SIG-M5 (cell line): Measurements from ENCODE around the gene SYT13.

ENCODE experiments used
- DNase-seq: peaks from one replicate; lab custom pipeline; 2025; lab: John Stamatoyannopoulos, UW

SYT13 gene

DNA sequence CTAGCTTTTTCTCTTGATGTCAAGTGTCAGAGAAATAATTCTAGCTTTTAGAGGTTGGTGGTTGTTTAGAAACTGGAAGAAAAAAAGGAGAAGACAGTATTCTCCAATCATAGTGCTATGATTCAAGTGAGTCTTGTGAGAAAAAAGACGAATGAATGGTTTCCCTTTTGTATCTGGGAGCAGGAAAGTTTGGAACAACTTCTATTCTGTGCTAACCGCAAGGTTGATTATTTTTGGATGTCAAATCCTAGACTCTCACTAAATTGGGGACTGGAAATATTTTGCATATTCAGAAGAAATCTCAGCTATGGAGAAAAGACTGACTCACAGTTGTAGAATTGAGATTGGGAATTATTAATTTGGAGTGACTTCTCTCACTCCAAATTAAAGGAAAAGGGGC lies 69.2 kb downstream of the SYT13 start:
- DNase-seq: no peak

GRCh38 chr11:45216031-45216430 lies 70.1 kb downstream of the SYT13 start:
- no peak for DNase-seq

- DNase-seq: no peak
These were observed 70.9 kb downstream of the SYT13 start for GRCh38 chr11:45215098-45215865.

- DNase-seq: no peak
These were observed 72.4 kb downstream of the SYT13 start for GRCh38 chr11:45213717-45214116.

DNA sequence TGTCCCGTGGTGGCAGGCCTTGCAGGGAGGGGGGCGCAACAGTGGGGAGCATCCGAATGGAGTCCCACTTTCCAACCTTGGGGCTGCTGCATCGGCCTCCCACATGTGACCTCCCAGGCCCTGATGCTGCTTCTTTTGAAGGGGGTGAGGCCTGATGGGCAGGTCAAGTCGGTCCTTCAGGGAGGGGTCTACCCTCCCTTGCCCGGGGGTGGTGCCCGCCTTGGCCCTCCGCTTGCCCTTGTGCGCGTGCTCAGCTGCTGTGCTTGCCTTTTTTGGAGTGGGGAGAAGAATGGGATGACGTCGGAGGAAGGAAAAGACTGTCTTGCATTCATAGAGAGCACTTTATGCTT lies 72.8 kb downstream of the SYT13 start:
- DNase-seq: no peak

DNA sequence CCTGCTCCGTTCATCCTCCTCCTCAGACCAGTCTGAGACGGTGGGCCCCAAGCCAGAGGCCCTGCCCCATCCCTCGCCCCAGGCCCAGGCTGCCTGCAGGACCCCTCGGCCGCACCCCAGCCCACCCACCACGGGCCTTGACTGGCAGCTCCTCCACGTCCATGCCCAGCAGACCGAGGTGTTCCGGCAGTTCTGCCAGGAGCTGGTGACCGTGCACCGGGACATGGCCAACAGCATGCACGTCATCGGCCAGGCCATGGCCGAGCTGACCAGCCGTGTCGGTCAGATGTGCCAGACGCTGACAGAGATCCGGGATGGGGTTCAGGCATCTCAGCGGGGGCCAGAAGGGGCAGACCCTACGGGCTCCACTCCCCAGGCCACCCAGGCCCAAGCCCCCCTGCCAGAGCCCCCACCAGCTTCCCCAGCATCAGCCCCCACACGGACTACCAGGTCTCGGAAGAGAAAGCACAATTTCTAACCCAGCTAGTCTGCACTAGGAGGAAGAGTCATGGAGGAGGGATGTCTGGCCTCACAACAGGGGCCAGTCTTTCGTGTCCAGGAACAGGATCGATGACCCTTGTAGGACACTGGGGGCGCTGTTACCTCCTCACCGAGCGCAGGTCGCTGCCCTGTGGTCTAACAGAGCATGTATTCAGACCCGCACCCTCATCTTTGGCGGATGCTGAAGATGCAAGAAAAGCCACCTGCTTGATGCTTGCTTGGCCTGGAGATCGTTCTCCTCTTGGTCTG lies 73.4 kb downstream of the SYT13 start:
- no peak for DNase-seq

GRCh38 chr11:45211732-45212131 lies 74.4 kb downstream of the SYT13 start:
- no peak for DNase-seq

DNA sequence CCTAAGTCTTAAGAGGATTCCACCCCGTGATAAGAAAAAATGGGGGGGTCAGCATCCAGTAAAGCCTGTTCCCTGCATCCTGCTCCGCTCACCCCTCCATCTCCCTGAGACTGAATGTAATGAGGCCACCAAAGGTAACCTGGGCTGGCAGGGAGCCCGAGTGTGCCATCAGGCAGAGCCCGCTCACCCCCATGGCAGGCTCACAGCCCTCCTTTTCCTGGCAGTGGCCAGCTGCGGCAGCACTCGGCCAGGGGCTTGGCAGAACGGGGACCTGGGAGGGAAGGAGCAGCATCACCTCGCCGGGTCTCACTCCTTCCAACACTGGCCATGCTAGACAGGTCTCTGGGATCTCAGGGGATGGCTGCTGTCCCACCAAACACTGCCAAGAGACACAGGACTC lies 75.3 kb downstream of the SYT13 start:
- no peak for DNase-seq

- DNase-seq: no peak
These were observed 76.0 kb downstream of the SYT13 start for GRCh38 chr11:45209891-45210699.

DNA sequence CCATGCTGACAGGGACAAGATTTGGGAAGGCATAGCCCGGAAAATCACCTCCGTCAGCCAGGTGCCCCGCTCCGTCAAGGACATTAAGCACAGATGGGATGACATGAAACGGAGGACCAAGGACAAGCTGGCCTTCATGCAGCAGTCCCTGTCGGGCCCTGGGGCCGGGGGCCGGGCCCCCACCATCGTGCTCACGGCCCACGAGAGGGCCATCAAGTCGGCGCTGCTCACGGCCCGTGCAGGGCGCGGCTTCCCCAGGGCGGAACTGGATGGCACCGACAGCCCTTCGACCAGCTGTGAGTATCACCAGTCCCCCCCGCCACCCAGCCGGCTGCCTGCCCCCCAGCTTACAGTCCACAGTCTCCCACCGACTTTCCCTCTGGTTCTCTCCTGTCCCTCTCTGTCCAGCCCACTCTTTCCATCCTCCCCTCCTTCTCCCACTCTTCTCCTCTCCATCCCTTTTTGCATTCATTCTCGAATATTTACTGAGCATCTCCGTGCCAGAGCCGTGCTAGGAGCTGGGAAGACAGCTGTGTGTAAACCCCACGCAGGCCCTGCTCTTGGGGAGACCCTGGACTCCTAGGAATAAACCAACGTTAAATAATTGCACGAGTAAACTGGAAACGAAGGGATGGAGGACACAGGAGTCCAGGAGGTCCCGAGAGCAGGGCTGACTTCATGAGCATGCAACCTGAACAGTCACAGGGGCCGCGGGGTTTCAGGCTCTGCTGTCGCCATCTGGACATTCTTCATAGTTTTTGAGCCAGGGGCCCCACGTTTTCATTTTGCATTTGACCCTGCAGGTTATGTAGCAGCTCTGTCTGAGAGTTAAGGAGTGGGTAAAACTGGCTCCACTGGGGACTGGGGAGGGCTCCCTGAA lies 76.9 kb downstream of the SYT13 start:
- DNase-seq: no peak

- DNase-seq: no peak
These were observed 78.0 kb downstream of the SYT13 start for GRCh38 chr11:45208135-45208534.

DNA sequence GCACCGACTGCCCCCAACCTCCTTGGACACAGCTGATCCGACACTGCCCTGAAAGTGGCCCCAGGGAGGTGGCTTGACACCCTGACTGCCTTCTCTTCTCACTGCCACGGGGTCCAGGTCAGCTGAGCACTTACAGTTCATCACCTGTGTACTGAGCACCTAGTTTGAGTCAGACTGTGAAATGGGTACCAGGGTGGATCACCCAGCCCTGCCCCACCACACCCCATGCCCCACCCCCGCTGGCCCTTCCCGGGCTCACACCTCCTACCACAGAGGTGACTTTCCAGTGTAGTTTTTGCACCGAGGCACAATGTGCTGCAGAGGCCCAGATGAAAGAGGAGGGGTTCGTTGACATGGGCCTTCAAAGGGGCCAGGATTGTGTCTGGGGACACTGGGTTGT lies 80.2 kb downstream of the SYT13 start:
- DNase-seq: no peak

GRCh38 chr11:45204761-45205160 lies 81.4 kb downstream of the SYT13 start:
- no peak for DNase-seq

DNA sequence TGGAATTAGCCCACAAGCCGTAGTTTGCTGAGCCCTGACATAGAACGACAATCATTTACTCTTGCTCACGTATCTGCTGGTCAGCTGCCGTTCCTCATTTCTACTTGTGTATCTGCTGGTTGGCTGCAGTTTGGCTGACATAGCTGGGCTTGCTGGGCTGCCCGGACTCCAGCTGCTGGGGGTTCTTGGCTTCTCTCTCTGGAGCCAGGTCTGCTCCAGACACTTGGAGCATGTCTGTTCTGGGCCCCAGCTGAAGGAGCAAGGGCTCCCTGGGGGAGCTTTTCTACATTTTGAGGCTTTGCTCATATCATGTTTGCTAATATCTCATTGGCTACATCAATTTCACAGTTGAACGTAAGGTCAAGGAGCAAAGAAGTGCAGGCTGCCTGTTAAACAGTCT lies 92.4 kb downstream of the SYT13 start:
- no peak for DNase-seq
